ENCODE measurements around the gene GAL. TPM values are rescaled to one million over a fixed set of nuclear protein-coding genes. Genes with fewer than 3 reads are reported as not detected.

Gene GAL
- total RNA-seq, 2 donors from 2014 or later = 3.2 to 3.5 TPM

GRCh38 chr11:68657021-68657780 is 27.1 kb upstream of the GAL start:
- intact Hi-C loops (cut with DNase I) = no loop called here
- Histone ChIP-seq H3K4me1 (no peaks in the 10 kb centered on the region), H3K9ac (ENCODE audit: low read depth in 2 of 2, low read length in 2 of 2) (no peak overlapping the region), H3K4me3 (no peak overlapping the region), H3K27ac (no peak overlapping the region), H3K27me3 (no peaks in the 10 kb centered on the region), H3K36me3 (no peaks in the 10 kb centered on the region), H3K9me3 (no peaks in the 10 kb centered on the region)
- TF ChIP-seq CTCF (IDR thresholded peaks at IDR 0.05) = no peak
- DNase-seq = no peak

GRCh38 chr11:68658097-68658496 is 26.2 kb upstream of the GAL start:
- intact Hi-C loops (cut with DNase I) = no loop called here
- H3K9ac ChIP-seq (ENCODE audit: low read depth in 2 of 2, low read length in 2 of 2) = no peak overlapping the region
- no peaks in the 10 kb centered on the region for H3K4me1 ChIP-seq
- no peak for DNase-seq
- no peak overlapping the region for H3K4me3 ChIP-seq
- no peak for TF ChIP-seq CTCF (IDR thresholded peaks at IDR 0.05)
- H3K27ac ChIP-seq = no peak overlapping the region
- no peaks in the 10 kb centered on the region for H3K9me3 ChIP-seq
- no peaks in the 10 kb centered on the region for H3K27me3 ChIP-seq
- H3K36me3 ChIP-seq = no peaks in the 10 kb centered on the region

- no peak overlapping the region for H3K4me3 ChIP-seq
- H3K9ac ChIP-seq (ENCODE audit: low read depth in 2 of 2, low read length in 2 of 2) = no peak overlapping the region
- no peak overlapping the region for H3K27ac ChIP-seq
- DNase-seq = no peak
- H3K27me3 ChIP-seq = no peaks in the 10 kb centered on the region
- no peaks in the 10 kb centered on the region for H3K36me3 ChIP-seq
- intact Hi-C loops (cut with DNase I) = no loop called here
- TF ChIP-seq CTCF (IDR thresholded peaks at IDR 0.05) = no peak
- H3K9me3 ChIP-seq = no peaks in the 10 kb centered on the region
- no peaks in the 10 kb centered on the region for H3K4me1 ChIP-seq
Observed at GRCh38 chr11:68658661-68659060, 25.7 kb upstream of the GAL start.

GRCh38 chr11:68659158-68659921 is 25.0 kb upstream of the GAL start:
- no peak overlapping the region for H3K27ac ChIP-seq
- no peaks in the 10 kb centered on the region for H3K9me3 ChIP-seq
- H3K4me1 ChIP-seq = no peaks in the 10 kb centered on the region
- DNase-seq = no peak
- no peak overlapping the region for H3K9ac ChIP-seq (ENCODE audit: low read depth in 2 of 2, low read length in 2 of 2)
- H3K27me3 ChIP-seq = no peaks in the 10 kb centered on the region
- no peak overlapping the region for H3K4me3 ChIP-seq
- H3K36me3 ChIP-seq = no peaks in the 10 kb centered on the region
- intact Hi-C loops (cut with DNase I) = no loop called here
- TF ChIP-seq CTCF (IDR thresholded peaks at IDR 0.05) = no peak

GRCh38 chr11:68660066-68660810 is 24.1 kb upstream of the GAL start:
- no peak for TF ChIP-seq CTCF (IDR thresholded peaks at IDR 0.05)
- intact Hi-C loops (cut with DNase I) = no loop called here

More at GRCh38 chr11:68660066-68660810, 24.1 kb upstream of the GAL start:
- Histone ChIP-seq H3K4me3 (no peak overlapping the region), H3K4me1 (no peaks in the 10 kb centered on the region), H3K36me3 (no peaks in the 10 kb centered on the region), H3K27me3 (no peaks in the 10 kb centered on the region), H3K9me3 (no peaks in the 10 kb centered on the region), H3K27ac (no peak overlapping the region), H3K9ac (ENCODE audit: low read depth in 2 of 2, low read length in 2 of 2) (no peak overlapping the region)
- DNase-seq = no peak
